ENCODE results near the gene NFKB2.

NFKB2 gene

GRCh38 chr10:102394801-102395399, 605 bp upstream of the NFKB2 start:
- peaks cover 4% of the 10 kb centered on the region for H3K27me3 ChIP-seq (ENCODE audit: insufficient read depth, insufficient read length)
- H3K9me3 ChIP-seq (ENCODE audit: insufficient read depth, low read length) = no peaks in the 10 kb centered on the region
- no peak for DNase-seq (ENCODE audit: low read depth, low spot score)

GRCh38 chr10:102396317-102396650, 779 bp downstream of the NFKB2 start:
- peak overlapping the region; percentile 86 for H3K9ac ChIP-seq (ENCODE audit: insufficient read length, low read depth)
- TF ChIP-seq YY1 (IDR thresholded peaks at IDR 0.05; ENCODE audit: insufficient read depth, insufficient read length) (no peak), ZNF274 (IDR thresholded peaks at IDR 0.05; ENCODE audit: low read depth, low read length) (no peak), SUZ12 (IDR thresholded peaks at IDR 0.05; ENCODE audit: extremely low read depth, insufficient read depth, insufficient read length) (no peak)
- peaks cover 4% of the 10 kb centered on the region for H3K27me3 ChIP-seq (ENCODE audit: insufficient read depth, insufficient read length)
- H3K36me3 ChIP-seq (ENCODE audit: insufficient read depth, insufficient read length, low read length) = peaks cover 43% of the 10 kb centered on the region
- peak overlapping the region; percentile 77 for H3K4me3 ChIP-seq (ENCODE audit: insufficient read length, low read depth)
- peaks cover 24% of the 10 kb centered on the region for H3K4me1 ChIP-seq (ENCODE audit: insufficient read depth, insufficient read length)
- DNase-seq (ENCODE audit: low read depth, low spot score) = no peak
- no peaks in the 10 kb centered on the region for H3K9me3 ChIP-seq (ENCODE audit: insufficient read depth, low read length)

More at GRCh38 chr10:102394801-102395399, 605 bp upstream of the NFKB2 start:
- TF ChIP-seq YY1 (IDR thresholded peaks at IDR 0.05; ENCODE audit: insufficient read depth, insufficient read length) = no peak
- no peak for TF ChIP-seq ZNF274 (IDR thresholded peaks at IDR 0.05; ENCODE audit: low read depth, low read length)
- no peak for TF ChIP-seq SUZ12 (IDR thresholded peaks at IDR 0.05; ENCODE audit: extremely low read depth, insufficient read depth, insufficient read length)
- peaks cover 19% of the 10 kb centered on the region for H3K4me1 ChIP-seq (ENCODE audit: insufficient read depth, insufficient read length)
- peak overlapping the region; percentile 74 for H3K4me3 ChIP-seq (ENCODE audit: insufficient read length, low read depth)
- H3K9ac ChIP-seq (ENCODE audit: insufficient read length, low read depth) = peak overlapping the region; percentile 92
- H3K36me3 ChIP-seq (ENCODE audit: insufficient read depth, insufficient read length, low read length) = peaks cover 29% of the 10 kb centered on the region

GRCh38 chr10:102396730-102397151, 1.2 kb downstream of the NFKB2 start:
- H3K36me3 ChIP-seq (ENCODE audit: insufficient read depth, insufficient read length, low read length) = peaks cover 48% of the 10 kb centered on the region
- DNase-seq (ENCODE audit: low read depth, low spot score) = no peak
- peaks cover 4% of the 10 kb centered on the region for H3K27me3 ChIP-seq (ENCODE audit: insufficient read depth, insufficient read length)
- H3K4me3 ChIP-seq (ENCODE audit: insufficient read length, low read depth) = peak overlapping the region; percentile 77
- peaks cover 28% of the 10 kb centered on the region for H3K4me1 ChIP-seq (ENCODE audit: insufficient read depth, insufficient read length)
- TF ChIP-seq ZNF274 (IDR thresholded peaks at IDR 0.05; ENCODE audit: low read depth, low read length) (no peak), SUZ12 (IDR thresholded peaks at IDR 0.05; ENCODE audit: extremely low read depth, insufficient read depth, insufficient read length) (no peak), YY1 (IDR thresholded peaks at IDR 0.05; ENCODE audit: insufficient read depth, insufficient read length) (no peak)
- no peaks in the 10 kb centered on the region for H3K9me3 ChIP-seq (ENCODE audit: insufficient read depth, low read length)
- peak overlapping the region; percentile 86 for H3K9ac ChIP-seq (ENCODE audit: insufficient read length, low read depth)

- peaks cover 30% of the 10 kb centered on the region for H3K4me1 ChIP-seq (ENCODE audit: insufficient read depth, insufficient read length)
- H3K36me3 ChIP-seq (ENCODE audit: insufficient read depth, insufficient read length, low read length) = peaks cover 54% of the 10 kb centered on the region
- no peak for DNase-seq (ENCODE audit: low read depth, low spot score)
- no peak overlapping the region for H3K9ac ChIP-seq (ENCODE audit: insufficient read length, low read depth)
- H3K9me3 ChIP-seq (ENCODE audit: insufficient read depth, low read length) = no peaks in the 10 kb centered on the region
- TF ChIP-seq YY1 (IDR thresholded peaks at IDR 0.05; ENCODE audit: insufficient read depth, insufficient read length) (no peak), ZNF274 (IDR thresholded peaks at IDR 0.05; ENCODE audit: low read depth, low read length) (no peak), SUZ12 (IDR thresholded peaks at IDR 0.05; ENCODE audit: extremely low read depth, insufficient read depth, insufficient read length) (no peak)
- H3K27me3 ChIP-seq (ENCODE audit: insufficient read depth, insufficient read length) = peaks cover 4% of the 10 kb centered on the region
- no peak overlapping the region for H3K4me3 ChIP-seq (ENCODE audit: insufficient read length, low read depth)
These were observed 2.0 kb downstream of the NFKB2 start for GRCh38 chr10:102397222-102398171.

GRCh38 chr10:102398172-102399020, 2.9 kb downstream of the NFKB2 start:
- Histone ChIP-seq H3K4me1 (ENCODE audit: insufficient read depth, insufficient read length) (peaks cover 32% of the 10 kb centered on the region), H3K9me3 (ENCODE audit: insufficient read depth, low read length) (no peaks in the 10 kb centered on the region), H3K36me3 (ENCODE audit: insufficient read depth, insufficient read length, low read length) (peaks cover 62% of the 10 kb centered on the region), H3K9ac (ENCODE audit: insufficient read length, low read depth) (no peak overlapping the region), H3K27me3 (ENCODE audit: insufficient read depth, insufficient read length) (no peaks in the 10 kb centered on the region), H3K4me3 (ENCODE audit: insufficient read length, low read depth) (no peak overlapping the region)
- TF ChIP-seq YY1 (IDR thresholded peaks at IDR 0.05; ENCODE audit: insufficient read depth, insufficient read length) = no peak
- TF ChIP-seq ZNF274 (IDR thresholded peaks at IDR 0.05; ENCODE audit: low read depth, low read length) = no peak
- TF ChIP-seq SUZ12 (IDR thresholded peaks at IDR 0.05; ENCODE audit: extremely low read depth, insufficient read depth, insufficient read length) = no peak
- DNase-seq (ENCODE audit: low read depth, low spot score) = no peak

GRCh38 chr10:102399217-102400021, 3.9 kb downstream of the NFKB2 start:
- peaks cover 35% of the 10 kb centered on the region for H3K4me1 ChIP-seq (ENCODE audit: insufficient read depth, insufficient read length)
- H3K9me3 ChIP-seq (ENCODE audit: insufficient read depth, low read length) = no peaks in the 10 kb centered on the region
- TF ChIP-seq SUZ12 (IDR thresholded peaks at IDR 0.05; ENCODE audit: extremely low read depth, insufficient read depth, insufficient read length) = no peak
- H3K4me3 ChIP-seq (ENCODE audit: insufficient read length, low read depth) = peak overlapping the region; percentile 15
- H3K9ac ChIP-seq (ENCODE audit: insufficient read length, low read depth) = peak overlapping the region; percentile 66
- no peaks in the 10 kb centered on the region for H3K27me3 ChIP-seq (ENCODE audit: insufficient read depth, insufficient read length)
- DNase-seq (ENCODE audit: low read depth, low spot score) = no peak
- H3K36me3 ChIP-seq (ENCODE audit: insufficient read depth, insufficient read length, low read length) = peaks cover 70% of the 10 kb centered on the region
